Keratinocyte (primary cell): ENCODE measurements around the gene SH3RF1. TPM values are rescaled to one million over a fixed set of nuclear protein-coding genes. Genes with fewer than 3 reads are reported as not detected.

Experiments
- DNase-seq: peaks from one replicate; pipeline ENCODE4 v3.0.0-alpha.2; 2011; ENCODE audit warnings: low read depth, missing footprints, low spot score
- FAIRE-seq: peaks from 2 replicates; lab custom pipeline; 2011; peaks lifted over from hg19 to GRCh38; lab: Jason Lieb, UNC
- H2AFZ ChIP-seq: 2 replicates; pipeline ENCODE4 v1.6.0; 2012; ENCODE audit warnings: low read length, control low read depth, inconsistent platforms; ENCODE audit not compliant: control insufficient read depth
- H3K27ac ChIP-seq: 2 replicates; pipeline ENCODE4 v1.5.1; 2011; ENCODE audit warnings: low read length; ENCODE audit not compliant: control insufficient read depth, insufficient read depth
- H3K27me3 ChIP-seq: 3 replicates; pipeline ENCODE4 v1.6.0; 2011; ENCODE audit warnings: low read length; ENCODE audit not compliant: control insufficient read depth, insufficient read depth; ENCODE audit errors: extremely low read depth
- H3K36me3 ChIP-seq, 2 experiments: 2 replicates in 1 of 2; 3 replicates in 1 of 2; pipeline ENCODE4 v1.5.1; 2011; ENCODE audit warnings: low read length in 2 of 2, mild to moderate bottlenecking in 1 of 2; ENCODE audit not compliant: control insufficient read depth in 2 of 2, insufficient read depth in 2 of 2; ENCODE audit errors: extremely low read depth in 1 of 2
- H3K4me1 ChIP-seq: 3 replicates; pipeline ENCODE4 v1.5.1; 2011; ENCODE audit warnings: low read length; ENCODE audit not compliant: control insufficient read depth, insufficient read depth; ENCODE audit errors: extremely low read depth
- H3K4me2 ChIP-seq: 3 replicates; pipeline ENCODE4 v1.6.0; 2011; ENCODE audit warnings: low read depth, low read length; ENCODE audit not compliant: control insufficient read depth, insufficient read depth; ENCODE audit errors: extremely low read depth
- H3K4me3 ChIP-seq, 3 experiments: fragments of 200-600 bp in 1 of 3; sonication (generic) in 1 of 3; 2 replicates in 2 of 3; 3 replicates in 1 of 3; pipeline ENCODE4 v1.5.1; 2011 to 2016; ENCODE audit warnings: low read length in 3 of 3, mild to moderate bottlenecking in 3 of 3, control low read depth in 2 of 3, inconsistent platforms in 1 of 3, low read depth in 1 of 3, mixed read lengths in 1 of 3, mixed run types in 1 of 3, moderate library complexity in 1 of 3; ENCODE audit not compliant: control insufficient read depth in 2 of 3, insufficient read depth in 2 of 3; ENCODE audit errors: extremely low read depth in 1 of 3
- H3K79me2 ChIP-seq: 2 replicates; pipeline ENCODE4 v1.6.0; 2012; ENCODE audit warnings: low read length; ENCODE audit not compliant: control insufficient read depth, insufficient read depth
- H3K9ac ChIP-seq: 3 replicates; pipeline ENCODE4 v1.6.0; 2011; ENCODE audit warnings: low read length; ENCODE audit not compliant: control insufficient read depth, insufficient read depth; ENCODE audit errors: extremely low read depth
- H3K9me1 ChIP-seq: 3 replicates; pipeline ENCODE4 v1.6.0; 2011; ENCODE audit warnings: low read length; ENCODE audit not compliant: control insufficient read depth, insufficient read depth; ENCODE audit errors: extremely low read depth
- H3K9me3 ChIP-seq: 2 replicates; pipeline ENCODE4 v1.5.1; 2012; ENCODE audit warnings: low read depth, low read length; ENCODE audit not compliant: control insufficient read depth
- H4K20me1 ChIP-seq: 3 replicates; pipeline ENCODE4 v1.6.0; 2011; ENCODE audit warnings: low read length; ENCODE audit not compliant: control insufficient read depth, insufficient read depth; ENCODE audit errors: extremely low read depth
- CTCF ChIP-seq, 3 experiments: IDR thresholded peaks in 1 of 3; conservative IDR thresholded peaks in 1 of 3; optimal IDR thresholded peaks in 1 of 3; 2 replicates in 2 of 3; 3 replicates in 1 of 3; pipeline versions ENCODE3 to v1.5.1; 2011; ENCODE audit warnings: low read length in 3 of 3, mild to moderate bottlenecking in 3 of 3, moderate library complexity in 2 of 3, control low read depth in 1 of 3, inconsistent platforms in 1 of 3; ENCODE audit not compliant: insufficient read depth in 2 of 3; ENCODE audit errors: extremely low read depth in 1 of 3
- EZH2 ChIP-seq: IDR thresholded peaks from one replicate; pipeline ENCODE4 v1.6.1; 2012; ENCODE audit warnings: inconsistent platforms, mild to moderate bottlenecking, low read length, moderate library complexity
- dilution Hi-C: fragments of 300-500 bp; cut with MboI; formaldehyde crosslinking; loops from one replicate; pipeline ENCODE4 v1.7.0; 2020; ENCODE audit warnings: low sequenced_read_pairs; ENCODE audit not compliant: extremely low pct_ligation_motif_present
- polyA plus RNA-seq, 5 experiments: library from polyadenylated mRNA; depleted of rRNA in 3 of 5; stranded (reverse) in 3 of 5; stranded (forward) in 1 of 5; unstranded in 1 of 5; fragments of >200 nt; gene quantifications; 1 replicate in 1 of 5; 2 replicates in 3 of 5; 3 replicates in 1 of 5; pipeline versions ENCODE4 v1.2.1 to v1.2.3, GENCODE V29; 2011 to 2012; ENCODE audit warnings: missing spikeins in 2 of 5, low read depth in 1 of 5, low replicate concordance in 1 of 5

SH3RF1 gene
- polyA plus RNA-seq, 1 donor (not counting 4 experiments of a cell fraction or from before 2014, with no cell fraction given), result 9.5 TPM

DNA sequence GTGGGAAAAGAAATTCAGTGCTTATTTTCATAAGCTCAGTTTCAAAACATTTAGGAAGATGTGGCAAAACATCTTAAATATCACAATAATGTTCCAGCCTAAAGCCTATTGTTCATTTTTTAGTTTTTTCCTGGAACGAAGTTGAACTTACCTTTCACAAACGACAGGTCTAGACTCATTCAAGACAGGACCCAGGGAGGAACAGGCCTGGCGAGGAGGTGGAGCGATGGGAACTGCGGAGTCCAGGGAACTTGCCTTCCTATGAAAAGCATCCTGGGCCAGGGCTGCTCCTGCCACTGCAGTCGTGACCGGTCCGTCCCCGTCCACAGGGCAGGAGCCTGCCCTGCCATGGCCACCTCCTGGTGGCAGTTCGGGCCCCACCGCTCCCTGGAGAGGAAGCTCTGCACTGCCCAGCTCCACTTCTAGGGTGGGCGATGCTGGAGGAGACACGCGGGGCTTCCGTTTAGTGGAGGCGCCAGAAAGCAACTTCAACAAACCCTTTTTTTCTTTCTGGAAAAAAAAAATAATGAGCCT, 164.0 kb downstream of the SH3RF1 start:
- FAIRE-seq (peak; percentile 98), DNase-seq (no peak)
- Histone ChIP-seq H3K4me3 (no peak overlapping the region), H3K9ac (no peak overlapping the region), H3K27ac (peak overlapping the region; percentile 10), H3K27me3 (no peaks in the 10 kb centered on the region), H2AFZ (no peak overlapping the region), H3K36me3 (peaks cover 5 to 12% of the 10 kb centered on the region in 2 experiments), H3K9me3 (no peaks in the 10 kb centered on the region), H3K9me1 (no peaks in the 10 kb centered on the region), H3K4me2 (peak overlapping the region; percentile 22), H4K20me1 (no peaks in the 10 kb centered on the region), H3K4me1 (peaks cover 23% of the 10 kb centered on the region), H3K79me2 (no peaks in the 10 kb centered on the region)
- TF ChIP-seq CTCF (optimal IDR thresholded peaks at IDR 0.05 in 1 of 3, IDR thresholded peaks at IDR 0.05 in 1 of 3, conservative IDR thresholded peaks at IDR 0.05 in 1 of 3; ENCODE audit: extremely low read depth in 1 of 3, insufficient read depth in 2 of 3, low read length in 3 of 3) (no peak), EZH2 (no peak)
- dilution Hi-C loops, result no loop called here

DNA sequence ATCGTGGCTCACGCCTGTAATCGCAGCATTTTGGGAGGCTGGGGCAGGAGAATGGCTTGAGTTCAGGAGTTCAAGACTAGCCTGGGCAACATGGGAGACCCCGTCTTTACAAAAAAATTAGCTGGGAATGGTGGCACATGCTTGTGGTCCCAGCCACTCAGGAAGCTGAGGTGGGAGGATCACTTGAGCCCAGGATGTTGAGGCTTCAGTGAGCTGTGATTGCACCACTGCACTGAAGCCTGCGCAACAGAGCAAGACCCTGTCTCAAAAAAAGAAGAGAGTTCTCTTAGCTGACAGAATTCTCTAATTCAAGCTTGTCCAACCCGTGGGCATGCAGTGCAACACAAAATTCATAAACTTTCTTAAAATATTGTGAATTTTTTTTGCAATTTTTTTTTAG, 165.1 kb downstream of the SH3RF1 start:
- H3K9me3 ChIP-seq, result no peaks in the 10 kb centered on the region
- H3K4me1 ChIP-seq, result peaks cover 20% of the 10 kb centered on the region
- H3K36me3 ChIP-seq, result peaks cover 9 to 12% of the 10 kb centered on the region in 2 experiments
- no peak overlapping the region for H3K9ac ChIP-seq
- no peaks in the 10 kb centered on the region for H3K9me1 ChIP-seq
- FAIRE-seq (no peak), DNase-seq (no peak)
- no peaks in the 10 kb centered on the region for H3K27me3 ChIP-seq
- H2AFZ ChIP-seq, result no peak overlapping the region
- no peak overlapping the region for H3K4me2 ChIP-seq
- no peaks in the 10 kb centered on the region for H3K79me2 ChIP-seq
- H3K4me3 ChIP-seq, result no peak overlapping the region
- TF ChIP-seq CTCF (optimal IDR thresholded peaks at IDR 0.05 in 1 of 3, IDR thresholded peaks at IDR 0.05 in 1 of 3, conservative IDR thresholded peaks at IDR 0.05 in 1 of 3; ENCODE audit: extremely low read depth in 1 of 3, insufficient read depth in 2 of 3, low read length in 3 of 3) (no peak), EZH2 (no peak)
- dilution Hi-C loops, result no loop called here
- H3K27ac ChIP-seq, result no peak overlapping the region
- H4K20me1 ChIP-seq, result no peaks in the 10 kb centered on the region
